GM20000 (cell line): Measurements from ENCODE around the gene WWOX.

ENCODE experiments used
- DNase-seq: peaks from one replicate; pipeline ENCODE4 v3.0.0; 2012; ENCODE audit warnings: low spot score
- TF ChIP-seq, protein P1 (sequence below): IDR thresholded peaks from 2 replicates; pipeline ENCODE4 v1.5.1; 2012; ENCODE audit warnings: mild to moderate bottlenecking, control low read depth; ENCODE audit errors: extremely low read depth, missing control alignments

Gene WWOX

DNA sequence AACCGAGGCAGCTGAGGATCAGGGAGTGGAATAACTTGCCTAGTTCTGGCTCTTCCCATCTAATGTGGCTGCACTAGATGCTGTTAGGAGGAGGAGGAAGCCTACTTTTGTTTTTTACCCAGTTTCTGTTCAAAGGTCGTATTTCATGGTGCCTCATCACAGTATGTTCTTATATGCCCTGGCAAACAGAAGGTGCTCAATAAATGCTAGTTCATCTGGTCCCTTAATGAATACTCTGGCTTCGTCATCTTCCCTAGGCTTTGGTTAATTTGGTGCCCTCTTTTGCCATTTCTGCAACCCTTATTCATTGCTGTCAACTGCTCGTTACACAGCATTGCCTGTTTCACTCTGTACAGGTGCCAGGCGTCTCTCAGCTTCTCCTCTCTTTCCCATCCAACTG lies 151.7 kb downstream of the WWOX start:
- TF ChIP-seq, protein P1, sequence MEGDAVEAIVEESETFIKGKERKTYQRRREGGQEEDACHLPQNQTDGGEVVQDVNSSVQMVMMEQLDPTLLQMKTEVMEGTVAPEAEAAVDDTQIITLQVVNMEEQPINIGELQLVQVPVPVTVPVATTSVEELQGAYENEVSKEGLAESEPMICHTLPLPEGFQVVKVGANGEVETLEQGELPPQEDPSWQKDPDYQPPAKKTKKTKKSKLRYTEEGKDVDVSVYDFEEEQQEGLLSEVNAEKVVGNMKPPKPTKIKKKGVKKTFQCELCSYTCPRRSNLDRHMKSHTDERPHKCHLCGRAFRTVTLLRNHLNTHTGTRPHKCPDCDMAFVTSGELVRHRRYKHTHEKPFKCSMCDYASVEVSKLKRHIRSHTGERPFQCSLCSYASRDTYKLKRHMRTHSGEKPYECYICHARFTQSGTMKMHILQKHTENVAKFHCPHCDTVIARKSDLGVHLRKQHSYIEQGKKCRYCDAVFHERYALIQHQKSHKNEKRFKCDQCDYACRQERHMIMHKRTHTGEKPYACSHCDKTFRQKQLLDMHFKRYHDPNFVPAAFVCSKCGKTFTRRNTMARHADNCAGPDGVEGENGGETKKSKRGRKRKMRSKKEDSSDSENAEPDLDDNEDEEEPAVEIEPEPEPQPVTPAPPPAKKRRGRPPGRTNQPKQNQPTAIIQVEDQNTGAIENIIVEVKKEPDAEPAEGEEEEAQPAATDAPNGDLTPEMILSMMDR: no peak
- DNase-seq: no peak

DNA sequence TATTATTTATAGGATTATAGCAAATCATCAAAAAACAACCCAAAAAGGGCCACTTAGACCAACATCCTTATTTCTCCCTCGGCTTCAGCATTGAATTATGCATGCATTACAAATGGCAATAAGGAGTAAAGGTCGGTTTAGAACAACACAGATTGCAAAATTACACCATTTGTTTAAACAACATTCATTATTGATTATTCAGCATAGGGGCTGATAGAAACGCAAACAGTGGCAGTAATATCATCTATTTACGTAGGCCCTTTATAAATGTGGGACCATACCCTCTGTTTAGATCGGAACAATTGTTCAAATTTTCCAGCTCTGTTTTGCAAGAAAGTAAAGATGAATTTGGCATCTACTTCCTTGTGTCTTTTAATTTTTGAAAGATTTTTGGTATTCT lies 153.3 kb downstream of the WWOX start:
- TF ChIP-seq, protein P1: no peak
- no peak for DNase-seq

DNA sequence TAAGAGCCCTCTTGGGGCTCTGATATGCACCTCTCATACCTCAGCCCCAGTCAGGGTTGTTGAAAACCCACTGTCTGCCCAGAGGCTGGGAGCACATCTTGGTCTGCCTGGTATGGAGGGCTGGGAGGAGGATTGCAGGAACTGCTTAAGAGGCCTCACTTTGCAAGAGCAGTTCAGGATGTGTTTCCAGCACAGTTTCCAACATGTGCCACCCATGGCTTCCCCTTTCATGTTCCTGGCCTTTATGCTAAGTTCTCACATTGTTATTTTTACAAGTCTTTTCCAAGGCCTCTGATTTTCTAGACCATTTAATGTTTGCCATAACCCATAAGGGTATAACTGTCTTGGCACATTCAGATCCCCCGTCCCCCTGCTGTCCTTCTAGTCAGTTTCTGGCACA lies 155.4 kb downstream of the WWOX start:
- TF ChIP-seq, protein P1: no peak
- DNase-seq: no peak

DNA sequence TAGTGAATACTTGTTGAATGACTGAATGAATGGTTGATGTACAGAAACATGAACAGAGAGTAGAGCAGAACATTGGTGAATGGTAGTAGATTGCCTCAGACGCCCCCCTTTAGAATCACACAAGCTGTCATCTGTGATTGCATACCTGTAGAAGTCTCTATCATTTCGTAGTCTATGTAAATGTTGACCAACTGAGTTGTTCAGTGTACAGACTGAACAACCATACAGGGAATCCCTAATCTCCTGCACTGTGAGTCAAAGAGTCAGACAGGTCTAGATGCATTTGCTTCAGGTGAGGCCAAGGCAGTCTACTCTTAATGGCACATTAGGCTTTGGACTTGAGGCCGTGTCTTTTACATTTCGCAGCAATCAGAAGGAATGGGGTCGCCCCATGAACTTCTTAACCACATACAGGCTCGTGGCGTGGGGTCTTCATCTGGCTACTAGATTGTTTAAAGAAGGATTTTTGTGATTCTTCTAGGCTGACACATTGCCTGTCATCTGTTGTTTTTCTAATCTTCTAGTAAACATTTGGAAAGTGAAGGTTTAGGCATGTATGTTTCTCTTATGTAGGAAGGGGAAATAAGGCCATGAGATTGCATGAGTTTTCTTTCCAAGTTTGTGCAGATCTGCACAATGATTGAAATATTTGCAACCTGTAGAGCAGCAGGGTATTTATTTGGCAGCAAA lies 157.4 kb downstream of the WWOX start:
- DNase-seq: no peak
- TF ChIP-seq, protein P1: no peak

DNA sequence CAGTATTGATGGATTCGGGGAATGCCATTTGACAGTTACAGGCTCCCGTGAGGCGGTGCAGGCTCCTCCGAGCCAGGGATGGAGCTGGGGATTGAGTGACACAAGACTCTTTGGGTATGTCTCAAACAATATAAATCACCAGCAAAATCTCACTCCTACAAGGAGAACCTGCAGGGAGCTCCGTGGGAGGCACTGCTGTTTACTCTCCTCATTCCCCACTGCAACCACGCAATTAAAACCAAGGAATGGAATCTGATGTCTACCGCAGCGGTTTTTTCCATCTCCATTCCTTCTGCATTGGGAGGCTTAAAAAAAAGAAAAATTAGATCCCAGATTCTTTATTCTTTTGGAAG lies 157.9 kb downstream of the WWOX start:
- TF ChIP-seq, protein P1: no peak
- no peak for DNase-seq

DNA sequence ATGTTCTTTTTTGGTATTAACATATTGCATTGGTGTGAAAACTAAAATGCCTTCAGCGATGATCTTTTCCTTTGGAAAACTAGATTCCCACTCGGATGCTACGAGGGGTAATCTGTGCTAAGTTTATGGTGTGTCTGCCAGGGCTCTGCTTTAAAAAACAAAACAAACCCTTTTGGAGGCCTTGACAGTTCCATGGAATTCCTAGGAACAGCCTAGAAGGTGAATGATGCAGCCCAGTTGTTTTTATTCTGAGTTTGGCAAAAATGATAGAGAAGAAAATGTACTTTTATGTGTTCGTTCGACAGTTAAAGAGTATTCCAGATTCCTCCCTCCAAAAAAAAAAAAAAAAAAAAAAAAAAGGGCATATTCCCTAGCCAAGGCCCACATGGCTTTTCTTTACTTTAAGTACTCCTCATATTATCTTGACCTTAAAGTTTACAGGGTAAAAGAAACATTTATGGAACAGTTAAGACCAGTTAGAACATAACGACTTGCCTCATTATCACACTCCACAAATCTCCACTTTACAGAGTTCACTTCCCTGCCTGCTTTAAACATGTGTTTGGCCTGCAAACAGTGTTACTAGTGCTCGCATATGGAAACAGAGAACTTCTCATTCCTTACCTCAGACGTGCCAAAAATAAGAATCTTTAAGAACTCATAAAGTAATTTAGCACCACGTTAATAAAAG lies 159.1 kb downstream of the WWOX start:
- TF ChIP-seq, protein P1: no peak
- DNase-seq: no peak

DNA sequence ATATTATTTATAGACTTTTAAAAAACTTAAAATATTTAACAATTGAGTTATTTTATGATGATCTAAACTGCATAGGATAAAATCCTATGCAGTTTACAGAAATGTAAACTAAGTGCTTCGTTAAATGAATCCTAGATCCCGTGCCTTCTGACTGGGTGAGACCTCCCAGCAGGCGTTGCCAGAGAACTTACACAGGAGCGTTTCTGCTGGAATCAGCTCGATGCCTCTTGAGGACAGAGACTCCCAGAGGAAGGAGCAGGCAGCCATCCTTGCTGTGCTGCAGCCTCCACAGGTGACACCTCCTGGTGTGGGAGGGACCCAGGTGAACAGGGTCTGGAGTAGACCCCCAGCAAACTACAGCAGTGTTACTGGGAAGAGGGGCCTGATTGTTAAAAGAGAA lies 160.4 kb downstream of the WWOX start:
- TF ChIP-seq, protein P1: no peak
- no peak for DNase-seq
